HepG2 (cell line): Measurements from ENCODE around the gene MSMB. TPM values are rescaled to one million over a fixed set of nuclear protein-coding genes. Genes with fewer than 3 reads are reported as not detected.

Experiments
- CBX5 ChIP-seq: sonication (generic); formaldehyde crosslinking; IDR thresholded peaks from 2 replicates; pipeline ENCODE4 v1.4.0; 2020; ENCODE audit warnings: missing genetic modification reagents, borderline replicate concordance
- EHMT2 ChIP-seq: fragments of 200-600 bp; sonication (generic); IDR thresholded peaks from 2 replicates; pipeline ENCODE4 v1.7.0; 2017; ENCODE audit warnings: antibody characterized with exemption, low read depth, low read length, borderline replicate concordance
- GZF1 ChIP-seq: sonication (generic); formaldehyde crosslinking; IDR thresholded peaks from 2 replicates; pipeline ENCODE4 v1.5.1; 2020; ENCODE audit warnings: mild to moderate bottlenecking, missing genetic modification reagents
- HMG20A ChIP-seq: IDR thresholded peaks from 2 replicates; pipeline ENCODE4 v1.6.1; 2016; ENCODE audit warnings: borderline replicate concordance
- KAT7 ChIP-seq: IDR thresholded peaks from 2 replicates; pipeline ENCODE4 v1.6.1; 2018; ENCODE audit warnings: borderline replicate concordance, missing compliant biosample characterization
- MTF1 ChIP-seq: sonication (generic); formaldehyde crosslinking; IDR thresholded peaks from 2 replicates; pipeline ENCODE4 v1.5.0; 2020; ENCODE audit warnings: missing genetic modification reagents
- NFE2 ChIP-seq: sonication (generic); formaldehyde crosslinking; IDR thresholded peaks from 2 replicates; pipeline ENCODE4 v1.4.0; 2020; ENCODE audit warnings: missing genetic modification reagents
- NPAS2 ChIP-seq: sonication (generic); formaldehyde crosslinking; IDR thresholded peaks from 2 replicates; pipeline ENCODE4 v1.8.0; 2022; ENCODE audit warnings: mild to moderate bottlenecking, missing genetic modification reagents, borderline replicate concordance
- POLR2G ChIP-seq: fragments of 200-400 bp; formaldehyde crosslinking; IDR thresholded peaks from 2 replicates; pipeline ENCODE4 v1.6.1; 2018; ENCODE audit warnings: mild to moderate bottlenecking, low read depth, low read length, moderate library complexity
- SATB2 ChIP-seq: sonication (generic); formaldehyde crosslinking; IDR thresholded peaks from 2 replicates; pipeline ENCODE4 v1.5.0; 2020; ENCODE audit warnings: missing genetic modification reagents
- SMAD3 ChIP-seq: sonication (generic); formaldehyde crosslinking; IDR thresholded peaks from 2 replicates; pipeline ENCODE4 v1.4.0; 2020; ENCODE audit warnings: missing genetic modification reagents
- SP4 ChIP-seq: sonication (generic); formaldehyde crosslinking; IDR thresholded peaks from 2 replicates; pipeline ENCODE4 v1.8.1; 2023; ENCODE audit warnings: mild to moderate bottlenecking, missing genetic modification reagents
- SSRP1 ChIP-seq: IDR thresholded peaks from 2 replicates; pipeline ENCODE4 v1.6.1; 2016; ENCODE audit warnings: control low read depth
- U2AF1 ChIP-seq: fragments of 200-400 bp; formaldehyde crosslinking; optimal IDR thresholded peaks from 2 replicates; pipeline ENCODE3; 2017; ENCODE audit warnings: mild to moderate bottlenecking, low read depth, low read length
- ZBTB7B ChIP-seq: sonication (generic); formaldehyde crosslinking; IDR thresholded peaks from 2 replicates; pipeline ENCODE4 v1.4.0; 2020; ENCODE audit warnings: missing genetic modification reagents
- ZNF24 ChIP-seq: fragments of 450-650 bp; IDR thresholded peaks from 2 replicates; pipeline ENCODE4 v1.6.1; 2017; ENCODE audit warnings: antibody characterized with exemption, mild to moderate bottlenecking
- ZNF614 ChIP-seq: IDR thresholded peaks from 2 replicates; pipeline ENCODE4 v1.6.1; 2018; ENCODE audit warnings: missing biosample characterization, missing genetic modification reagents, inconsistent platforms, borderline replicate concordance
- ZNF674 ChIP-seq: sonication (generic); formaldehyde crosslinking; IDR thresholded peaks from 2 replicates; pipeline ENCODE4 v1.5.0; 2020; ENCODE audit warnings: low read depth, mild to moderate bottlenecking, missing genetic modification reagents
- ZNF678 ChIP-seq: sonication (generic); formaldehyde crosslinking; IDR thresholded peaks from 2 replicates; pipeline ENCODE4 v1.4.0; 2020; ENCODE audit warnings: mild to moderate bottlenecking, missing genetic modification reagents
- ZNF775 ChIP-seq: sonication (generic); formaldehyde crosslinking; IDR thresholded peaks from 2 replicates; pipeline ENCODE4 v1.4.0; 2020; ENCODE audit warnings: missing genetic modification reagents, mild to moderate bottlenecking, moderate library complexity, borderline replicate concordance
- polyA plus RNA-seq, 8 experiments: library from polyadenylated mRNA; depleted of rRNA in 3 of 8; stranded (reverse) in 7 of 8; unstranded in 1 of 8; fragments of >200 nt; fragmentation: Illumina TruSeq in 4 of 8; extraction: Trizol in 4 of 8; gene quantifications; 2 replicates each; pipeline versions ENCODE4 v1.2.1 to v1.2.3, GENCODE V29; 2011 to 2016; ENCODE audit warnings: low read depth in 4 of 8, missing spikeins in 1 of 8, mixed read lengths in 1 of 8; ENCODE audit not compliant: insufficient read depth in 1 of 8
- total RNA-seq, 5 experiments: library from RNA; depleted of rRNA; stranded (reverse); fragments of >200 nt; fragmentation: Illumina TruSeq; extraction: Trizol; gene quantifications; 2 replicates each; pipeline ENCODE4 v1.2.3, GENCODE V29; 2016; ENCODE audit warnings: low read depth in 1 of 5
- TF ChIP-seq, protein P1 (sequence below): IDR thresholded peaks from 2 replicates; pipeline ENCODE4 v1.6.1; 2016; ENCODE audit warnings: missing biosample characterization, missing genetic modification reagents, low read depth
- TF ChIP-seq, protein P2 (sequence below): sonication (generic); formaldehyde crosslinking; IDR thresholded peaks from 2 replicates; pipeline ENCODE4 v1.4.0; 2020; ENCODE audit warnings: missing genetic modification reagents
- TF ChIP-seq, protein P3 (sequence below): sonication (generic); formaldehyde crosslinking; IDR thresholded peaks from 2 replicates; pipeline ENCODE4 v1.9.0; 2021; ENCODE audit warnings: missing genetic modification reagents, mild to moderate bottlenecking, borderline replicate concordance

Gene MSMB
- total and polyA plus RNA-seq, 2 of the 13 experiments (the other 11 are each of a cell fraction or from before 2014, with no cell fraction given), result 0.84 TPM; not detected in 1

DNA sequence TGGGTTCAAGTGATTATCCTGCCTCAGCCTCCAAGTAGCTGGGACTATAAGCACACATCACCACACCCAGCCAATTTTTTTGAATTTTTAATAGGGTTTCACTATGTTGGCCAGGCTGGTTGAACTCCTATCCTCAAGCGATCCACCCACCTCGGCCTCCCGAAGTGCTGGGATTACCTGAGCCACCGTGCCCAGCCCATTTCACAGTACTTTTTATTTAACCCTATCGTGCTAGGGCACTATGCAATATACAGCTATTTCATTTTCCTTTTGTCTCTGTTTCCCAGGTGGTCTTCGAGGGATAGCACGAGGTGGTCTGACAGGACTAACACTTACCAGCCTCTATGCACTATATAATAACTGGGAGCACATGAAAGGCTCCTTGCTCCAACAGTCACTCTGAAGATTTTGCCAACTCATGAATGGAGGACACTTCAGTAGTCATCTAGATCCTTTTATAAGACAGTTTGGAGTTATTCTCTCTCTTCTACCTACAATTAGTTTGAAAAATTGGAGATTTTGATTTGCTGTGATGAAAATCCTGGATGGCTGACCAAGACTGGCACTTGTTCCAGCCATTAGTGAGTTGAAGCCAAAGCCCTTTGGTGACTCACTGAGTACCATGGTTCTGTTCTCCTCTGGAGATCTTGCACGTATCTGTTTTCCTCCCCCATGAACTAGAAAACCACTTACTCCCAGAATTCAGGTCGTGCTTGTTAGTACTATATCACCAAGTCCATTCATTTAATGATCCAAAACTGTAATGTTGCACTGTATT is 43.0 kb downstream of the MSMB start (continued):
- no peak for TF ChIP-seq ZNF614 (CRISPR knock-in tag)
- TF ChIP-seq ZNF24, result no peak
- no peak for TF ChIP-seq SMAD3 (CRISPR knock-in tag)
- TF ChIP-seq ZNF775, result no peak
- TF ChIP-seq HMG20A (CRISPR knock-in tag), result no peak
- TF ChIP-seq POLR2G, result peak; percentile 34; the same call in 1 of the 2 replicates
- TF ChIP-seq, protein P1, sequence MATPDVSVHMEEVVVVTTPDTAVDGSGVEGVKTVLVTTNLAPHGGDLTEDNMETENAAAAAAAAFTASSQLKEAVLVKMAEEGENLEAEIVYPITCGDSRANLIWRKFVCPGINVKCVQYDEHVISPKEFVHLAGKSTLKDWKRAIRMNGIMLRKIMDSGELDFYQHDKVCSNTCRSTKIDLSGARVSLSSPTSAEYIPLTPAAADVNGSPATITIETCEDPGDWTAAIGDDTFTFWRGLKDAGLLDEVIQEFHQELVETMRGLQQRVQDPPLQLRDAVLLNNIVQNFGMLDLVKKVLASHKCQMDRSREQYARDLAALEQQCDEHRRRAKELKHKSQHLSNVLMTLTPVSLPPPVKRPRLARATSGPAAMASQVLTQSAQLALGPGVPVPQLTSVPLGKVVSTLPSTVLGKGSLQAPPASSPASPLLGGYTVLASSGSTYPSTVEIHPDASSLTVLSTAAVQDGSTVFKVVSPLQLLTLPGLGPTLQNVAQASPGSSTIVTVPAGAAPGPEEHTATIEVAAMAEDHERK (CRISPR knock-in tag), result no peak
- TF ChIP-seq, protein P2, sequence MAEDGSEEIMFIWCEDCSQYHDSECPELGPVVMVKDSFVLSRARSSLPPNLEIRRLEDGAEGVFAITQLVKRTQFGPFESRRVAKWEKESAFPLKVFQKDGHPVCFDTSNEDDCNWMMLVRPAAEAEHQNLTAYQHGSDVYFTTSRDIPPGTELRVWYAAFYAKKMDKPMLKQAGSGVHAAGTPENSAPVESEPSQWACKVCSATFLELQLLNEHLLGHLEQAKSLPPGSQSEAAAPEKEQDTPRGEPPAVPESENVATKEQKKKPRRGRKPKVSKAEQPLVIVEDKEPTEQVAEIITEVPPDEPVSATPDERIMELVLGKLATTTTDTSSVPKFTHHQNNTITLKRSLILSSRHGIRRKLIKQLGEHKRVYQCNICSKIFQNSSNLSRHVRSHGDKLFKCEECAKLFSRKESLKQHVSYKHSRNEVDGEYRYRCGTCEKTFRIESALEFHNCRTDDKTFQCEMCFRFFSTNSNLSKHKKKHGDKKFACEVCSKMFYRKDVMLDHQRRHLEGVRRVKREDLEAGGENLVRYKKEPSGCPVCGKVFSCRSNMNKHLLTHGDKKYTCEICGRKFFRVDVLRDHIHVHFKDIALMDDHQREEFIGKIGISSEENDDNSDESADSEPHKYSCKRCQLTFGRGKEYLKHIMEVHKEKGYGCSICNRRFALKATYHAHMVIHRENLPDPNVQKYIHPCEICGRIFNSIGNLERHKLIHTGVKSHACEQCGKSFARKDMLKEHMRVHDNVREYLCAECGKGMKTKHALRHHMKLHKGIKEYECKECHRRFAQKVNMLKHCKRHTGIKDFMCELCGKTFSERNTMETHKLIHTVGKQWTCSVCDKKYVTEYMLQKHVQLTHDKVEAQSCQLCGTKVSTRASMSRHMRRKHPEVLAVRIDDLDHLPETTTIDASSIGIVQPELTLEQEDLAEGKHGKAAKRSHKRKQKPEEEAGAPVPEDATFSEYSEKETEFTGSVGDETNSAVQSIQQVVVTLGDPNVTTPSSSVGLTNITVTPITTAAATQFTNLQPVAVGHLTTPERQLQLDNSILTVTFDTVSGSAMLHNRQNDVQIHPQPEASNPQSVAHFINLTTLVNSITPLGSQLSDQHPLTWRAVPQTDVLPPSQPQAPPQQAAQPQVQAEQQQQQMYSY (CRISPR knock-in tag), result no peak
- TF ChIP-seq, protein P3, sequence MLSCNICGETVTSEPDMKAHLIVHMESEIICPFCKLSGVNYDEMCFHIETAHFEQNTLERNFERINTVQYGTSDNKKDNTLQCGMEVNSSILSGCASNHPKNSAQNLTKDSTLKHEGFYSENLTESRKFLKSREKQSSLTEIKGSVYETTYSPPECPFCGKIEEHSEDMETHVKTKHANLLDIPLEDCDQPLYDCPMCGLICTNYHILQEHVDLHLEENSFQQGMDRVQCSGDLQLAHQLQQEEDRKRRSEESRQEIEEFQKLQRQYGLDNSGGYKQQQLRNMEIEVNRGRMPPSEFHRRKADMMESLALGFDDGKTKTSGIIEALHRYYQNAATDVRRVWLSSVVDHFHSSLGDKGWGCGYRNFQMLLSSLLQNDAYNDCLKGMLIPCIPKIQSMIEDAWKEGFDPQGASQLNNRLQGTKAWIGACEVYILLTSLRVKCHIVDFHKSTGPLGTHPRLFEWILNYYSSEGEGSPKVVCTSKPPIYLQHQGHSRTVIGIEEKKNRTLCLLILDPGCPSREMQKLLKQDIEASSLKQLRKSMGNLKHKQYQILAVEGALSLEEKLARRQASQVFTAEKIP, result no peak
- no peak for TF ChIP-seq MTF1
- no peak for TF ChIP-seq NPAS2 (CRISPR knock-in tag)
- no peak for TF ChIP-seq ZNF678 (CRISPR knock-in tag)
- no peak for TF ChIP-seq ZNF674 (CRISPR knock-in tag)
- TF ChIP-seq ZBTB7B, result no peak
- no peak for TF ChIP-seq SP4 (CRISPR knock-in tag)
- no peak for TF ChIP-seq U2AF1
- no peak for TF ChIP-seq NFE2 (CRISPR knock-in tag)
- no peak for TF ChIP-seq CBX5
- TF ChIP-seq SATB2, result no peak
- TF ChIP-seq SSRP1, result 0 out of 2 replicates have a peak, but pooled peaks have one; percentile 4
- no peak for TF ChIP-seq KAT7 (CRISPR knock-in tag)
- no peak for TF ChIP-seq EHMT2
- TF ChIP-seq GZF1 (CRISPR knock-in tag), result no peak
